Spleen (tissue), 11 donors: ENCODE data around the gene PKP4. TPM values are rescaled to one million over a fixed set of nuclear protein-coding genes. Genes with fewer than 3 reads are reported as not detected.
"Not testable (repeated sequence)": the region's sequence is repeated elsewhere in the genome, so short reads cannot be mapped to it uniquely, and the experiment has no call there.

ENCODE experiments used
- DNase-seq: peaks from one replicate; pipeline ENCODE4 v3.0.0-alpha.2; 2020
- H3K27ac ChIP-seq, 8 donors: fragments of 200-600 bp; sonication (generic) in 7 of 8; 1 replicate in 4 of 8; 2 replicates in 4 of 8; pipeline versions ENCODE4 v1.5.0 to v1.8.0; 2016 to 2021; ENCODE audit warnings: inconsistent platforms in 4 of 8, mild to moderate bottlenecking in 4 of 8, moderate library complexity in 1 of 8
- H3K27me3 ChIP-seq, 7 donors: fragments of 200-600 bp; sonication (generic) in 6 of 7; replicated peaks in 1 of 7; 1 replicate in 4 of 7; 2 replicates in 3 of 7; pipeline versions ENCODE4 v1.5.0 to v1.8.0; 2016 to 2021; ENCODE audit warnings: inconsistent platforms in 3 of 7, mild to moderate bottlenecking in 1 of 7
- H3K36me3 ChIP-seq, 6 donors: fragments of 200-600 bp; sonication (generic) in 5 of 6; 1 replicate in 4 of 6; 2 replicates in 2 of 6; pipeline versions ENCODE4 v1.5.0 to v1.8.0; 2016 to 2021; ENCODE audit warnings: inconsistent platforms in 2 of 6
- H3K4me1 ChIP-seq, 6 donors: fragments of 200-600 bp; sonication (generic) in 5 of 6; 1 replicate in 3 of 6; 2 replicates in 3 of 6; pipeline versions ENCODE4 v1.5.0 to v1.8.0; 2016 to 2021; ENCODE audit warnings: inconsistent platforms in 3 of 6
- H3K4me3 ChIP-seq, 8 donors: fragments of 200-600 bp; sonication (generic) in 7 of 8; 1 replicate in 4 of 8; 2 replicates in 4 of 8; pipeline versions ENCODE4 v1.5.0 to v1.8.0; 2016 to 2021; ENCODE audit warnings: inconsistent platforms in 4 of 8, mild to moderate bottlenecking in 4 of 8, moderate library complexity in 2 of 8
- H3K9me3 ChIP-seq, 8 donors: fragments of 200-600 bp; sonication (generic) in 7 of 8; 1 replicate in 4 of 8; 2 replicates in 4 of 8; pipeline versions ENCODE4 v1.5.0 to v1.8.0; 2016 to 2021; ENCODE audit warnings: inconsistent platforms in 4 of 8
- CTCF ChIP-seq, 11 experiments: fragments of 200-600 bp in 7 of 11; fragments of 450-650 bp in 4 of 11; sonication (generic) in 4 of 11; IDR thresholded peaks in 8 of 11; conservative IDR thresholded peaks in 3 of 11; 1 replicate in 7 of 11; 2 replicates in 4 of 11; pipeline versions ENCODE4 v1.4.0 to v1.8.0; 2016 to 2021; ENCODE audit warnings: antibody characterized with exemption in 11 of 11, inconsistent platforms in 4 of 11, mild to moderate bottlenecking in 1 of 11
- POLR2A ChIP-seq, 3 donors: fragments of 450-650 bp; IDR thresholded peaks; one replicate each; pipeline ENCODE4 v1.5.1; 2017; ENCODE audit warnings: antibody characterized with exemption in 3 of 3, mild to moderate bottlenecking in 1 of 3
- POLR2AphosphoS5 ChIP-seq, 3 donors: sonication (generic); formaldehyde crosslinking; IDR thresholded peaks; one replicate each; pipeline ENCODE4 v1.5.1; 2017; ENCODE audit warnings: antibody characterized with exemption in 3 of 3
- WGBS, 5 donors: extraction: QIAGEN DNeasy Blood & Tissue Kit in 3 of 5; methylation state at CpG; one replicate each; pipeline versions ENCODE4 v1.1.5 to v1.1.7; 2013 to 2018; 5-methylcytosine and 5-hydroxymethylcytosine counted together
- intact Hi-C: fragments of 100-400 bp; cut with DNase I; formaldehyde crosslinking; loops from one replicate; pipeline ENCODE4 v1.15.0; 2023; ENCODE audit warnings: low total_unique reads
- polyA plus RNA-seq, 3 donors: library from polyadenylated mRNA; stranded (reverse); fragments of 200-250 nt; gene quantifications; one replicate each; pipeline ENCODE4 v1.2.1, GENCODE V29; 2013
- total RNA-seq, 7 donors: library from RNA; depleted of rRNA in 3 of 7; stranded (reverse); fragments of >200 nt in 3 of 7; fragmentation: NEBNext Ultra II Directional in 4 of 7; extraction: Animal tissue kit (Norgen Biotek cat#: 25700) in 4 of 7; gene quantifications; one replicate each; pipeline versions ENCODE4 v1.1.0 to v1.2.1, GENCODE V29; 2016 to 2021
- donor health status: healthy with polysubstance abuse.
- donor health status: DM: no; HTN: no; CAD: no; lungs with moderate emphysema.
- donor health status: DM: no; HTN: no; CAD: no.
- donor health status: Bipolar disorder and iron deficiency.
- donor health status: healthy.
- donor health status: DM: no; HTN: no; CAD: no.
- donor health status: DM: yes; HTN: yes; CAD: no.

Gene PKP4
- total and polyA plus RNA-seq, 10 donors: 4.9 to 53.5 (median 29.2) TPM

- Histone ChIP-seq H3K27me3 (no peaks in the 10 kb centered on the region), H3K4me1 (no peaks in the 10 kb centered on the region), H3K36me3 (peaks cover 0 to 12% (median 0%) of the 10 kb centered on the region in 6 donors), H3K4me3 (no peak overlapping the region), H3K9me3 (no peaks in the 10 kb centered on the region), H3K27ac (no peak overlapping the region)
- intact Hi-C loops: loop anchor here (10.0 kb wide), 1 partner anchor 278 kb away; no protein-coding TSS in a partner anchor
- no peak for TF ChIP-seq POLR2A (IDR thresholded peaks at IDR 0.05)
- no peak for TF ChIP-seq POLR2AphosphoS5 (IDR thresholded peaks at IDR 0.05)
- no peak for TF ChIP-seq CTCF (IDR thresholded peaks at IDR 0.05 in 8 of 11, conservative IDR thresholded peaks at IDR 0.05 in 3 of 11)
- WGBS, 5 donors: 86 to 96% (median 90%) methylated on average over 4 of the region's 4 CpGs
- DNase-seq: no peak
These were observed 10.5 kb downstream of the PKP4 start for GRCh38 chr2:158467248-158467647.

DNA sequence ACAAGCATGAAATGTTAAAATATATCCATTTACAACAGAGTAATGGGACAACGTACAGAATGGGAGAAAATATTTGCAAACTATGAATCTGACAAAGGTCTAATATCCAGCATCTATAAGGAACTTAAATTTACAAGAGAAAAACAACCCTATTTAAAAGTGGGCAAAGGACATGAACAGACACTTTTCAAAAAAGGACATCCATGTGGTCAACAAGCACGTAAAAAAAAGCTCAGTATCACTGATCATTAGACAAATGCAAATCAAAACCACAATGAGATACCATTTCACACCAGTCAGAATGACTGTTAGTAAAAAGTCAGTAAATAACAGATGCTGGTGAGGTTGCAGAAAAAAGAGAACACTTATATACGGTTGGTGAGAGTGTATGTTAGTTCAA is 16.1 kb downstream of the PKP4 start:
- H3K9me3 ChIP-seq, intact Hi-C loops, H3K27ac ChIP-seq, H3K27me3 ChIP-seq, DNase-seq, H3K4me3 ChIP-seq: not testable (repeated sequence)
- peaks cover 0 to 12% (median 0%) of the 10 kb centered on the region in 6 donors for H3K36me3 ChIP-seq
- 87 to 95% (median 91%) methylated on average over 3 of the region's 3 CpGs for WGBS, 5 donors
- H3K4me1 ChIP-seq: peaks cover 0 to 12% (median 4%) of the 10 kb centered on the region in 6 donors

DNA sequence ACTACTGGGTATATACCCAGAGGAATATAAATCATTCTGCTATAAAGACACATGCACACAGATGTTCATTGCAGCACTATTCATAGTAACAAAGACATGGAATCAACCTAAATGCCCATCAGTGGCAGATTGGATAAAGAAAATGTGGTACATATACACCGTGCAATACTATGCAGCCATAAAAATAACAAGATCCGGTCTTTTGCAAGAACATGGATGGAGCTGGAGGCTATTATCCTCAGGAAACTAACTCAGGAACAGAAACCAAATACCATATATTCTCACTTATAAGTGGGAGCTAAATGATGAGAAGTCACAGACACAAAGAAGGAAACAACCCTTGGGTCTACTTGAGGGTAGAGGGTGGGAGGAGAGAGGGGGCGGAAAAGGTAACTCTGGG is 16.5 kb downstream of the PKP4 start:
- WGBS, 5 donors: 87 to 96% (median 93%) methylated on average over 3 of the region's 3 CpGs
- H3K27ac ChIP-seq, H3K27me3 ChIP-seq, H3K9me3 ChIP-seq, intact Hi-C loops, DNase-seq, H3K4me3 ChIP-seq: not testable (repeated sequence)
- peaks cover 0 to 13% (median 4%) of the 10 kb centered on the region in 6 donors for H3K4me1 ChIP-seq
- peaks cover 0 to 12% (median 0%) of the 10 kb centered on the region in 6 donors for H3K36me3 ChIP-seq

GRCh38 chr2:158473719-158474392 is 17.1 kb downstream of the PKP4 start:
- WGBS, 5 donors: 93 to 96% (median 94%) methylated on average over 8 of the region's 8 CpGs
- Histone ChIP-seq H3K27ac (no peak overlapping the region), H3K4me3 (no peak overlapping the region), H3K4me1 (peaks cover 0 to 13% (median 4%) of the 10 kb centered on the region in 6 donors), H3K36me3 (peaks cover 0 to 12% (median 0%) of the 10 kb centered on the region in 6 donors), H3K27me3 (no peaks in the 10 kb centered on the region), H3K9me3 (peaks cover 0 to 9% (median 0%) of the 10 kb centered on the region in 8 donors)
- TF ChIP-seq POLR2AphosphoS5 (IDR thresholded peaks at IDR 0.05) (no peak), POLR2A (IDR thresholded peaks at IDR 0.05) (no peak), CTCF (IDR thresholded peaks at IDR 0.05 in 8 of 11, conservative IDR thresholded peaks at IDR 0.05 in 3 of 11) (no peak)
- no peak for DNase-seq
- intact Hi-C loops: no loop called here

DNA sequence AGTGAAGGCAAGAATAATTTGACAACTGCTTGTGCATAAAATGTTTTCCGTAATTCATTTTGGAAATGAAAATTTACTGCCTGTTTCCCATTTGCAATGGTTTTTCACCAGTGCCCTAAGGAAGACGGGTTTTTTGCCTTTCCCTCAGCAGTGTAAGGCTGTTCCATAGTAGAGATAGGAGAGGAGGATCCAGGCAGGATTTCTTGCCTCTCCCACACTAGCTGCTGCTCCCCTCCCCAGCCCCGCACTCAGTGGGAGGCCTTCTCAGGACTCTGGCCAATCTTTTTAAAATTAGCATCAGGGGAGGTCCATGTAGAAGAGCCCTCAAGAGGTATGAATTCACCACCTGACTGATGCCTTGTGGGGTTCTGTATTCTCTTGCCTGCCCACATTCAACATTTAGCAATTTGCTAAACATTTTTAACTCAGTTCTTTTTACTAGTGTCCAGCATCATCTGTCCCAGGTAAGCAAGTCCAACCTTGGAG is 17.8 kb downstream of the PKP4 start:
- H3K4me1 ChIP-seq: peaks cover 0 to 13% (median 4%) of the 10 kb centered on the region in 6 donors
- H3K9me3 ChIP-seq, intact Hi-C loops, DNase-seq, H3K27ac ChIP-seq, H3K36me3 ChIP-seq, H3K27me3 ChIP-seq, H3K4me3 ChIP-seq: not testable (repeated sequence)
- 94 to 100% (median 97%) methylated on average over 3 of the region's 3 CpGs for WGBS, 5 donors
